ENCODE data around the gene PLD4.

DNA sequence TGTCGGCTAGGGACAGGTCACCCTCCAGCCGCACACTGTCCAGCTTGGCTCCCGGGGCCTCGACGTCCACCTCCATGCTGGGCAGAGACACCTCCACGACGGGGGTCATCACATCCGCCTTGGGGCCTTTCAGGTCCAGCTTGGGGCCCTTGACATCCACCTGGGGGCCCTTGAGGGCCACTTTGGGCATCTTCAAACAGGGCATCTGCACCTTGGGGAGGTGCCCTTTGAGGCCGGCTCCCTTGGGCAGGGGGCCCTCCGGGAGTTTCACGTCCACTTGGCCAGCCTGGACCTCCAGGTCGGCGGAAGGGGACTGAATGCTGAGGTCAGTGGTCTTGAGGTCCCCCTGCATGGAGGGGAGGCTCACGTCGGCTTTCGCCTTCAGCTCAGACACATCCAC, 17.9 kb downstream of the PLD4 start:
- no peak for TF ChIP-seq ZFP1 (CRISPR knock-in tag; IDR thresholded peaks at IDR 0.05)
- no peak for TF ChIP-seq NFRKB (IDR thresholded peaks at IDR 0.05; ENCODE audit: low read depth)
- no peak for TF ChIP-seq SIN3A (IDR thresholded peaks at IDR 0.05; ENCODE audit: borderline replicate concordance in 2 of 2, control insufficient read depth in 1 of 2, low read depth in 2 of 2, low read length in 2 of 2)
